Spinal cord (tissue), 10 donors: ENCODE results near the gene MBD2. TPM values are rescaled to one million over a fixed set of nuclear protein-coding genes. Genes with fewer than 3 reads are reported as not detected.
A peak's percentile ranks its signal among the peaks of the same experiment; 100 is the strongest.

Source experiments
- DNase-seq, 6 donors: peaks; one replicate each; pipeline versions ENCODE4 v3.0.0 to v3.0.0-alpha.2; 2013 to 2015; ENCODE audit warnings: low spot score in 6 of 6, low read depth in 4 of 6
- H3K27ac ChIP-seq: one replicate; pipeline ENCODE4 v1.5.1; 2013; ENCODE audit warnings: low read depth, low read length, control low read depth
- H3K27me3 ChIP-seq: one replicate; pipeline ENCODE4 v1.6.1; 2013; ENCODE audit warnings: low read length; ENCODE audit not compliant: control insufficient read depth, insufficient read depth
- H3K36me3 ChIP-seq: one replicate; pipeline ENCODE4 v1.6.1; 2013; ENCODE audit warnings: low read length; ENCODE audit not compliant: control insufficient read depth, insufficient read depth
- H3K4me1 ChIP-seq: one replicate; pipeline ENCODE4 v1.6.1; 2013; ENCODE audit warnings: low read length; ENCODE audit not compliant: control insufficient read depth, insufficient read depth
- H3K4me3 ChIP-seq: one replicate; pipeline ENCODE4 v1.5.1; 2013; ENCODE audit warnings: low read depth, low read length, control low read depth
- H3K9me3 ChIP-seq: one replicate; pipeline ENCODE4 v1.6.1; 2013; ENCODE audit warnings: low read length; ENCODE audit not compliant: control insufficient read depth, insufficient read depth
- WGBS: methylation state at CpG from one replicate; pipeline ENCODE4 v1.1.5; 2013; ENCODE audit warnings: missing lambda C conversion rate; ENCODE audit not compliant: insufficient coverage; 5-methylcytosine and 5-hydroxymethylcytosine counted together
- polyA plus RNA-seq, 2 donors: library from polyadenylated mRNA; unstranded; fragments of 120-200 nt; gene quantifications; one replicate each; pipeline ENCODE4 v1.2.1, GENCODE V29; 2013; ENCODE audit not compliant: insufficient read length in 2 of 2
- total RNA-seq, 2 donors: library from RNA; depleted of rRNA in 1 of 2; stranded (reverse); fragments of 120-200 nt in 1 of 2; fragments of >200 nt in 1 of 2; gene quantifications; one replicate each; pipeline versions ENCODE4 v1.2.3 to v1.2.4, GENCODE V29; 2013 to 2014
- donor health status: healthy.

The MBD2 gene
- total and polyA plus RNA-seq, 4 donors, result 22.5 to 46.9 (median 40.6) TPM

DNA sequence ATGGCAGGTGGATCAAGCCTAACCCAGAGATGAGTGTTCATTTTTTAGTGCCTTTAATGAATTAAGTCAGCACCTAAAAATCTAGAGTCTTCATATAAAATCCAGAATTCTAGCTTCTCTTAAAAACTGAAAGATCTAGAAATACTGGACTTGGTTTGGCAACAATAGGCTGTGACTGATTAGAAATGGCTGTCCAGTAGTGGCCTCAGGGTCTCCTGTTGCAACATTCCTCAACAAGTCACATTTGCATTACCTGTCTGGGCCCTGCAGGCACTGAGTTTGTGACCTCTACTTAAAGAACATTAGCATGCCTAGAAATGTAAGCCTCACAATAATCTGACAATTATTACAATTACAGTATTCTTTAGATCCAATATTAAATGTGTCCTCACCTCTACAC lies 33.1 kb downstream of the MBD2 start:
- DNase-seq, result no peak
- H3K27ac ChIP-seq, result no peak overlapping the region
- H3K9me3 ChIP-seq, result no peaks in the 10 kb centered on the region
- H3K4me1 ChIP-seq, result no peaks in the 10 kb centered on the region
- H3K36me3 ChIP-seq, result no peaks in the 10 kb centered on the region
- no peaks in the 10 kb centered on the region for H3K27me3 ChIP-seq
- H3K4me3 ChIP-seq, result no peak overlapping the region

- DNase-seq, result no peak
- WGBS, result 100% methylated on average over 1 of the region's 3 CpGs
- Histone ChIP-seq H3K27ac (no peak overlapping the region), H3K27me3 (no peaks in the 10 kb centered on the region), H3K4me3 (no peak overlapping the region), H3K36me3 (no peaks in the 10 kb centered on the region), H3K9me3 (no peaks in the 10 kb centered on the region), H3K4me1 (no peaks in the 10 kb centered on the region)
Observed at GRCh38 chr18:54187372-54187771, 37.1 kb downstream of the MBD2 start.

- DNase-seq, result no peak
- no peaks in the 10 kb centered on the region for H3K27me3 ChIP-seq
- H3K9me3 ChIP-seq, result no peaks in the 10 kb centered on the region
- no peaks in the 10 kb centered on the region for H3K4me1 ChIP-seq
- no peak overlapping the region for H3K4me3 ChIP-seq
- no peaks in the 10 kb centered on the region for H3K36me3 ChIP-seq
- H3K27ac ChIP-seq, result no peak overlapping the region
Observed at GRCh38 chr18:54184836-54185235, 39.6 kb downstream of the MBD2 start.

GRCh38 chr18:54183390-54183789 lies 41.1 kb downstream of the MBD2 start:
- no peak for DNase-seq
- Histone ChIP-seq H3K27me3 (no peaks in the 10 kb centered on the region), H3K4me3 (no peak overlapping the region), H3K27ac (no peak overlapping the region), H3K36me3 (no peaks in the 10 kb centered on the region), H3K4me1 (no peaks in the 10 kb centered on the region), H3K9me3 (no peaks in the 10 kb centered on the region)
- no CpG with 5 or more reads among the region's 3 CpGs for WGBS

GRCh38 chr18:54181856-54182602 lies 42.4 kb downstream of the MBD2 start:
- H3K36me3 ChIP-seq, result no peaks in the 10 kb centered on the region
- no peak overlapping the region for H3K4me3 ChIP-seq
- WGBS, result 100% methylated on average over 1 of the region's 1 CpG
- H3K27me3 ChIP-seq, result no peaks in the 10 kb centered on the region
- no peak overlapping the region for H3K27ac ChIP-seq
- H3K9me3 ChIP-seq, result no peaks in the 10 kb centered on the region
- H3K4me1 ChIP-seq, result no peaks in the 10 kb centered on the region
- DNase-seq, result no peak

GRCh38 chr18:54173980-54174630 lies 50.4 kb downstream of the MBD2 start:
- no CpG with 5 or more reads among the region's 1 CpG for WGBS
- no peak overlapping the region for H3K4me3 ChIP-seq
- no peaks in the 10 kb centered on the region for H3K9me3 ChIP-seq
- DNase-seq, result no peak
- no peaks in the 10 kb centered on the region for H3K4me1 ChIP-seq
- no peaks in the 10 kb centered on the region for H3K27me3 ChIP-seq
- H3K27ac ChIP-seq, result no peak overlapping the region
- H3K36me3 ChIP-seq, result no peaks in the 10 kb centered on the region

- Histone ChIP-seq H3K4me3 (no peak overlapping the region), H3K27me3 (no peaks in the 10 kb centered on the region), H3K27ac (no peak overlapping the region), H3K4me1 (no peaks in the 10 kb centered on the region), H3K36me3 (no peaks in the 10 kb centered on the region), H3K9me3 (no peaks in the 10 kb centered on the region)
- WGBS, result 82% methylated on average over 2 of the region's 2 CpGs
- no peak for DNase-seq
Observed at GRCh38 chr18:54173250-54173649, 51.2 kb downstream of the MBD2 start.

DNA sequence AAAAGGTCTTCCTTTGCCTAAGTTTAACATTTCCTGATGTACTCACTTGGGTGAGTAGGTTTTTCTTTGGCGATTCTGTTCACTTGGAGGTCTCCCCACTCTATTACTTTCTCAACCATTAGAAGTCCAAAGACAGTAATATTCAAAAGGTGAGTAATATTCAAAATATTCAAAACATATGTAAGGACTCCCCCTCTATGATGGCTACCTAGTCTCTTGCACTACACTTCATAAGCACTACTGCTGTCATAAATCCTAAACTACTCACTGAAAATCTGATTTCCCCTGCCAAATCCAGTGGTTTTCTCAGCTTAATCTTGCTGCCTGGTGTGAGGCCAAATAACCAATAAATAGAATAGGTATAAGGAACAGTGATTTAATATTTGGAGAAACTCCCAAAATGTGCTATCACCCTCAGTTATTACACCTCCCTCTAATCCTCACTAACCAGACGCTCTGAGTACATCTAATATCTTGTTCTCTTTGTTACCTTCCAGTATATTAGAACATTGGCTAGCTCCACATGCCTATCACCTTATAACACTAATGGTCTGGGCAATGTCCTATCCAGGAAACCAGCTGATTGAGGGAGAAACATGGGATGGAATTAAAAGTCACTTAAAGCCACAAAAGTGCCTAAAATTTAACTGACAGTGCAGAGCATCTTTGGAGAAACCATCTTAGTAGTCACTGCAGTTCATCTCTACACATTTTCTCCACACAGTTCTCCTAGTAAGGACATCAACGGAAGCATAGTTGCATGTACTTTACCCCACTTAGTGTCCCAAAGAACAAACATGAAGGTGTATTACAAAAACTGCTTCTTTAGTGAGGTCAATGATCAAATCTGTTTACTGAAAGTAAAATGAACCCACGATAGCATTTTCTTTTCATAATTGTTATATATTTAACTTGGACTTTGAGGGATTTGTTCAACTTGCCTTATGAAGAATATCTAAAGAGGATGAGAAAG lies 54.8 kb downstream of the MBD2 start:
- Histone ChIP-seq H3K4me1 (no peaks in the 10 kb centered on the region), H3K36me3 (no peaks in the 10 kb centered on the region), H3K4me3 (no peak overlapping the region), H3K27ac (no peak overlapping the region), H3K9me3 (no peaks in the 10 kb centered on the region), H3K27me3 (no peaks in the 10 kb centered on the region)
- no peak for DNase-seq
- 100% methylated on average over 1 of the region's 4 CpGs for WGBS

GRCh38 chr18:54165450-54165849 lies 59.0 kb downstream of the MBD2 start:
- no CpG with 5 or more reads among the region's 1 CpG for WGBS
- Histone ChIP-seq H3K27me3 (no peaks in the 10 kb centered on the region), H3K9me3 (no peaks in the 10 kb centered on the region), H3K4me3 (no peak overlapping the region), H3K36me3 (peaks cover 6% of the 10 kb centered on the region), H3K27ac (no peak overlapping the region), H3K4me1 (no peaks in the 10 kb centered on the region)
- DNase-seq, result peak in 1 of 6 donors; percentile 16
